Stimulated activated CD8-positive, alpha-beta memory T cell treated with anti-CD3 and anti-CD28 coated beads, Interleukin-2, amount 100 ng/mL, for 48 hours (primary cell): ENCODE measurements around the gene SDK1.

Experiments used
- DNase-seq, 2 donors: peaks; one replicate each; pipeline ENCODE4 v3.0.0-alpha.2; 2020; ENCODE audit warnings: low read depth in 2 of 2

The SDK1 gene

GRCh38 chr7:4157651-4158050 is 856.6 kb downstream of the SDK1 start:
- no peak for DNase-seq

GRCh38 chr7:4158441-4159153 is 857.5 kb downstream of the SDK1 start:
- no peak for DNase-seq

GRCh38 chr7:4159154-4159501 is 858.1 kb downstream of the SDK1 start:
- no peak for DNase-seq

- DNase-seq, result no peak
Observed at GRCh38 chr7:4159761-4160554, 858.9 kb downstream of the SDK1 start.

GRCh38 chr7:4162884-4163564 is 862.0 kb downstream of the SDK1 start:
- no peak for DNase-seq

GRCh38 chr7:4163565-4164203 is 862.6 kb downstream of the SDK1 start:
- DNase-seq, result no peak

- DNase-seq, result no peak
Observed at GRCh38 chr7:4164556-4164955, 863.5 kb downstream of the SDK1 start.

- no peak for DNase-seq
Observed at GRCh38 chr7:4166340-4166739, 865.3 kb downstream of the SDK1 start.

GRCh38 chr7:4166807-4167206 is 865.8 kb downstream of the SDK1 start:
- DNase-seq, result no peak

GRCh38 chr7:4167385-4167910 is 866.4 kb downstream of the SDK1 start:
- no peak for DNase-seq

GRCh38 chr7:4168041-4168440 is 867.0 kb downstream of the SDK1 start:
- DNase-seq, result no peak

GRCh38 chr7:4168541-4168940 is 867.5 kb downstream of the SDK1 start:
- DNase-seq, result no peak

GRCh38 chr7:4169455-4169854 is 868.4 kb downstream of the SDK1 start:
- no peak for DNase-seq

- DNase-seq, result no peak
Observed at GRCh38 chr7:4170997-4171786, 870.1 kb downstream of the SDK1 start.

GRCh38 chr7:4172883-4173282 is 871.8 kb downstream of the SDK1 start:
- no peak for DNase-seq

- no peak for DNase-seq
Observed at GRCh38 chr7:4173615-4174014, 872.6 kb downstream of the SDK1 start.

- no peak for DNase-seq
Observed at GRCh38 chr7:4174016-4174415, 873.0 kb downstream of the SDK1 start.

- DNase-seq, result no peak
Observed at GRCh38 chr7:4174451-4174850, 873.4 kb downstream of the SDK1 start.

- DNase-seq, result no peak
Observed at GRCh38 chr7:4174884-4175283, 873.8 kb downstream of the SDK1 start.

GRCh38 chr7:4175346-4175973 is 874.4 kb downstream of the SDK1 start:
- DNase-seq, result no peak

GRCh38 chr7:4177001-4177400 is 875.9 kb downstream of the SDK1 start:
- no peak for DNase-seq
